Panc1 (cell line): ENCODE results near the gene HNF1A. TPM values are rescaled to one million over a fixed set of nuclear protein-coding genes. Genes with fewer than 3 reads are reported as not detected.
"Not testable (repeated sequence)": the region's sequence is repeated elsewhere in the genome, so short reads cannot be mapped to it uniquely, and the experiment has no call there.

ENCODE experiments used
- ATAC-seq: fragments of 200-7000 bp; cut with Tn5 transposase; 2 replicates; pipeline ENCODE4 v1.9.1; 2020; ENCODE audit warnings: mild to moderate bottlenecking, moderate library complexity
- BruUV-seq: library from RNA; stranded (reverse); fragments of 400-500 nt; replicated peaks from 2 replicates; lab custom pipeline; 2021; lab: Mats Ljungman, UMichigan
- CTCF ChIA-PET: fragments of 300-600 bp; sonication (Branson Sonifier 250); formaldehyde crosslinking; loops from one replicate; lab custom pipeline; 2022; ENCODE audit warnings: antibody characterized with exemption; lab: Charles Lee
- POLR2A ChIA-PET: fragments of 300-600 bp; sonication (Branson Sonifier 250); formaldehyde crosslinking; loops from one replicate; lab custom pipeline; 2022; ENCODE audit warnings: antibody characterized with exemption; lab: Charles Lee
- DNase-seq: peaks from one replicate; pipeline ENCODE4 v3.0.0-alpha.2; 2010; ENCODE audit warnings: low read depth, low spot score
- H3K27ac ChIP-seq: 2 replicates; pipeline ENCODE4 v1.5.1; 2011; ENCODE audit warnings: mild to moderate bottlenecking, low read length, inconsistent platforms
- H3K27me3 ChIP-seq: fragments of 200-500 bp; sonication (Bioruptor generic); 2 replicates; pipeline ENCODE4 v1.6.0; 2014; ENCODE audit warnings: low read length, inconsistent platforms; ENCODE audit not compliant: control insufficient read depth, insufficient read depth
- H3K36me3 ChIP-seq: fragments of 200-500 bp; sonication (Bioruptor generic); 2 replicates; pipeline ENCODE4 v1.5.1; 2014; ENCODE audit warnings: inconsistent platforms, mild to moderate bottlenecking, low read length, moderate library complexity; ENCODE audit not compliant: control insufficient read depth, insufficient read depth
- H3K4me1 ChIP-seq: 2 replicates; pipeline ENCODE4 v1.5.1; 2011; ENCODE audit warnings: inconsistent platforms, mild to moderate bottlenecking, low read length, moderate library complexity; ENCODE audit not compliant: control insufficient read depth, insufficient read depth
- H3K4me3 ChIP-seq, 2 experiments: 2 replicates each; pipeline ENCODE4 v1.5.1; 2011 to 2012; ENCODE audit warnings: low read depth in 2 of 2, low read length in 2 of 2, mild to moderate bottlenecking in 2 of 2, inconsistent platforms in 1 of 2, moderate library complexity in 1 of 2
- H3K9me3 ChIP-seq: fragments of 200-500 bp; sonication (Bioruptor generic); 2 replicates; pipeline ENCODE4 v1.5.1; 2014; ENCODE audit warnings: low read depth, mild to moderate bottlenecking, inconsistent platforms, low read length, moderate library complexity; ENCODE audit not compliant: control insufficient read depth, insufficient read depth
- POLR2AphosphoS5 ChIP-seq: IDR thresholded peaks from 2 replicates; pipeline ENCODE4 v1.6.1; 2012; ENCODE audit warnings: mild to moderate bottlenecking, low read depth, low read length, moderate library complexity
- SIN3A ChIP-seq: IDR thresholded peaks from 2 replicates; pipeline ENCODE4 v1.6.1; 2012; ENCODE audit warnings: low read depth, mild to moderate bottlenecking, low read length, moderate library complexity, borderline replicate concordance; ENCODE audit not compliant: insufficient read depth
- TCF7L2 ChIP-seq: IDR thresholded peaks from 2 replicates; pipeline ENCODE4 v1.6.1; 2011; ENCODE audit warnings: mild to moderate bottlenecking, low read depth, low read length, inconsistent platforms
- in situ Hi-C: cut with HindIII; loops from 2 replicates; pipeline ENCODE4 v1.10.0; 2016; ENCODE audit warnings: low sequenced_read_pairs, low pct_unique_long_range_greater_than_20kb
- intact Hi-C: fragments of 100-400 bp; cut with micrococcal nuclease; formaldehyde crosslinking; loops from one replicate; pipeline ENCODE4 v1.10.0; 2022; ENCODE audit not compliant: unreplicated experiment
- total RNA-seq: library from RNA; stranded (reverse); gene quantifications from one replicate; pipeline ENCODE4 v1.2.1, GENCODE V29; 2021; ENCODE audit not compliant: unreplicated experiment
- TF ChIP-seq, protein P1 (sequence below), 2 experiments: IDR thresholded peaks; 2 replicates each; pipeline ENCODE4 v1.6.1; 2011 to 2012; ENCODE audit warnings: low read depth in 2 of 2, control low read depth in 1 of 2, low read length in 1 of 2, mild to moderate bottlenecking in 1 of 2, moderate library complexity in 1 of 2; ENCODE audit not compliant: insufficient read depth in 1 of 2
- TF ChIP-seq, protein P2 (sequence below): fragments of 450-650 bp; IDR thresholded peaks from 2 replicates; pipeline ENCODE4 v1.5.1; 2017; ENCODE audit warnings: mild to moderate bottlenecking

The HNF1A gene
- total RNA-seq, 1 experiment from 2014 or later, result 0.26 TPM

DNA sequence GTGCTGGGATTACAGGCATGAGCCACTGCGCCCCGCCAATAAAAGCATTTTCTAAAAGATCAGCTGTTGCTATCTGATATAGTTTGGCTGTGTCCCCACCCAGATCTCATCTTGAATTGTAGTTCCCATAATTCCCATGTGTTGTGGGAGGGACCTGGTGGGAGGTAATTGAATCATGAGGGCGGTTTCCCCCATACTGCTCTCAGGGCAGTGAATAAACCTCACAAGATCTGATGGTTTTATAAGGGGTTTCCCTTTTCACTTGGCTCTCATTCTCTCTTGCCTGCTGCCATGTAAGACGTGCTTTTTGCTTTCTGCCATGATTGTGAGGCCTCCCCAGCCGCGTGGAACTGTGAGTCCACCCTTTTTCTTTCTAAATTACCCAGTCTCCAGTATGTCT lies 32.8 kb upstream of the HNF1A start:
- H3K9me3 ChIP-seq, intact Hi-C loops, POLR2A ChIA-PET, H3K27me3 ChIP-seq, H3K4me3 ChIP-seq, in situ Hi-C loops, H3K4me1 ChIP-seq, H3K36me3 ChIP-seq, DNase-seq, ATAC-seq, BruUV-seq, H3K27ac ChIP-seq: not testable (repeated sequence)
- CTCF ChIA-PET, result interaction anchor here (0.7 kb wide), 1 partner anchor 88 kb away, joined by 5 read pairs; no protein-coding TSS in a partner anchor

DNA sequence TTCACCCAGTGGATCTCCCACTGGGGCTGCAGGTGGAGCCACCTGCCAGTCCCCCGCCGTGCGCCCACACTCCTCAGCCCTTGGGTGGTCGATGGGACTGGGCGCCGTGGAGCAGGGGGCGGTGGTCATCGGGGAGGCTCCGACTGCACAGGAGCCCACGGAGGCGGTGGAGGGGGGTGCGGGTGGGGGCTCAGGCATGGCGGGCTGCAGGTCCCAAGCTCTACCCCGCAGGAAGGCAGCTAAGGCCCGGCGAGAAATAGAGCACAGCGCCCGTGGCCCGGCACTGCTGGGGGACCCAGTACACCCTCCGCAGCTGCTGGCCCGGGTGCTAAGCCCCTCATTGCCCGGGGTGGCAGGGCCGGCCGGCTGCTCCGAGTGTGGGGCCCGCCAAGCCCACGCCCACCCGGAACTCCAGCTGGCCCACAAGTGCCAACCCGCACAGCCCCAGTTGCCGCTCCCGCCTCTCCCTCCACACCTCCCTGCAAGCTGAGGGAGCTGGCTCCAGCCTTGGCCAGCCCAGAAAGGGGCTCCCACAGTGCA lies 28.0 kb upstream of the HNF1A start:
- CTCF ChIA-PET, POLR2A ChIA-PET, H3K27me3 ChIP-seq: not testable (repeated sequence)

DNA sequence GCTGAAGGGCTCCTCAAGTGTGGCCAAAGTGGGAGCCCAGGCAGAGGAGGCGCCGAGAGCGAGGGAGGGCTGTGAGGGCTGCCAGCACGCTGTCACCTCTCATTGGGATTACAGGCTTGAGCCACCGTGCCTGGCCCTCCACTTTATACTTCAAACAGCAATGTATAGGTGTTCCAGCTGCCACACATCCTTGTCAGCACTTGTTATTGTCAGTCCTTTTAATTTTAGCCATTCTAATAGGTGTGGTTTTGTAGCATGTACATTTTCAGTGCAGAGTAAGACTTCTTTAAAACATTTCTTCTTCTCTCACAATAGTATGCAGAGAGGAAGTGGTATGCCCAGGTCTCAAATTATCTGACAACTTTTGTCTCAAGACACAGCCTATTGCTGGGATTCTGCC lies 27.5 kb upstream of the HNF1A start:
- DNase-seq, result no peak
- no peaks in the 10 kb centered on the region for H3K36me3 ChIP-seq
- ATAC-seq, result no peak
- TF ChIP-seq, protein P1, sequence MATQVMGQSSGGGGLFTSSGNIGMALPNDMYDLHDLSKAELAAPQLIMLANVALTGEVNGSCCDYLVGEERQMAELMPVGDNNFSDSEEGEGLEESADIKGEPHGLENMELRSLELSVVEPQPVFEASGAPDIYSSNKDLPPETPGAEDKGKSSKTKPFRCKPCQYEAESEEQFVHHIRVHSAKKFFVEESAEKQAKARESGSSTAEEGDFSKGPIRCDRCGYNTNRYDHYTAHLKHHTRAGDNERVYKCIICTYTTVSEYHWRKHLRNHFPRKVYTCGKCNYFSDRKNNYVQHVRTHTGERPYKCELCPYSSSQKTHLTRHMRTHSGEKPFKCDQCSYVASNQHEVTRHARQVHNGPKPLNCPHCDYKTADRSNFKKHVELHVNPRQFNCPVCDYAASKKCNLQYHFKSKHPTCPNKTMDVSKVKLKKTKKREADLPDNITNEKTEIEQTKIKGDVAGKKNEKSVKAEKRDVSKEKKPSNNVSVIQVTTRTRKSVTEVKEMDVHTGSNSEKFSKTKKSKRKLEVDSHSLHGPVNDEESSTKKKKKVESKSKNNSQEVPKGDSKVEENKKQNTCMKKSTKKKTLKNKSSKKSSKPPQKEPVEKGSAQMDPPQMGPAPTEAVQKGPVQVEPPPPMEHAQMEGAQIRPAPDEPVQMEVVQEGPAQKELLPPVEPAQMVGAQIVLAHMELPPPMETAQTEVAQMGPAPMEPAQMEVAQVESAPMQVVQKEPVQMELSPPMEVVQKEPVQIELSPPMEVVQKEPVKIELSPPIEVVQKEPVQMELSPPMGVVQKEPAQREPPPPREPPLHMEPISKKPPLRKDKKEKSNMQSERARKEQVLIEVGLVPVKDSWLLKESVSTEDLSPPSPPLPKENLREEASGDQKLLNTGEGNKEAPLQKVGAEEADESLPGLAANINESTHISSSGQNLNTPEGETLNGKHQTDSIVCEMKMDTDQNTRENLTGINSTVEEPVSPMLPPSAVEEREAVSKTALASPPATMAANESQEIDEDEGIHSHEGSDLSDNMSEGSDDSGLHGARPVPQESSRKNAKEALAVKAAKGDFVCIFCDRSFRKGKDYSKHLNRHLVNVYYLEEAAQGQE (IDR thresholded peaks at IDR 0.05; ENCODE audit: insufficient read depth in 1 of 2, low read depth in 2 of 2, low read length in 1 of 2), result no peak
- TF ChIP-seq, protein P2, sequence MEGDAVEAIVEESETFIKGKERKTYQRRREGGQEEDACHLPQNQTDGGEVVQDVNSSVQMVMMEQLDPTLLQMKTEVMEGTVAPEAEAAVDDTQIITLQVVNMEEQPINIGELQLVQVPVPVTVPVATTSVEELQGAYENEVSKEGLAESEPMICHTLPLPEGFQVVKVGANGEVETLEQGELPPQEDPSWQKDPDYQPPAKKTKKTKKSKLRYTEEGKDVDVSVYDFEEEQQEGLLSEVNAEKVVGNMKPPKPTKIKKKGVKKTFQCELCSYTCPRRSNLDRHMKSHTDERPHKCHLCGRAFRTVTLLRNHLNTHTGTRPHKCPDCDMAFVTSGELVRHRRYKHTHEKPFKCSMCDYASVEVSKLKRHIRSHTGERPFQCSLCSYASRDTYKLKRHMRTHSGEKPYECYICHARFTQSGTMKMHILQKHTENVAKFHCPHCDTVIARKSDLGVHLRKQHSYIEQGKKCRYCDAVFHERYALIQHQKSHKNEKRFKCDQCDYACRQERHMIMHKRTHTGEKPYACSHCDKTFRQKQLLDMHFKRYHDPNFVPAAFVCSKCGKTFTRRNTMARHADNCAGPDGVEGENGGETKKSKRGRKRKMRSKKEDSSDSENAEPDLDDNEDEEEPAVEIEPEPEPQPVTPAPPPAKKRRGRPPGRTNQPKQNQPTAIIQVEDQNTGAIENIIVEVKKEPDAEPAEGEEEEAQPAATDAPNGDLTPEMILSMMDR, result no peak
- TF ChIP-seq SIN3A (no peak), POLR2AphosphoS5 (no peak), TCF7L2 (no peak)
- no peak overlapping the region for H3K4me3 ChIP-seq
- H3K27me3 ChIP-seq, result no peaks in the 10 kb centered on the region
- intact Hi-C loops, result no loop called here
- ChIA-PET POLR2A (no interaction called here), CTCF (no interaction called here)
- no TSS peak for BruUV-seq
- no peaks in the 10 kb centered on the region for H3K9me3 ChIP-seq
- no peak overlapping the region for H3K27ac ChIP-seq
- no peaks in the 10 kb centered on the region for H3K4me1 ChIP-seq
- in situ Hi-C loops, result no loop called here

More for the DNA sequence above, 28.0 kb upstream of the HNF1A start:
- BruUV-seq, ATAC-seq, H3K36me3 ChIP-seq, H3K4me3 ChIP-seq, H3K4me1 ChIP-seq, in situ Hi-C loops, DNase-seq, intact Hi-C loops, H3K27ac ChIP-seq, H3K9me3 ChIP-seq: not testable (repeated sequence)
